Activated CD8-positive, alpha-beta memory T cell treated with anti-CD3 and anti-CD28 coated beads, Interleukin-2, amount 10 ng/mL, durations not matched to agents 7 days and 5 days (primary cell): ENCODE measurements around the gene FBL. TPM values are rescaled to one million over a fixed set of nuclear protein-coding genes. Genes with fewer than 3 reads are reported as not detected.
"Not testable (repeated sequence)": the region's sequence is repeated elsewhere in the genome, so short reads cannot be mapped to it uniquely, and the experiment has no call there.

Experiments
- ATAC-seq: fragments of 150-1000 bp; cut with Tn5 transposase; one replicate; pipeline ENCODE4 v1.10.0; 2021; ENCODE audit warnings: moderate library complexity
- CTCF ChIA-PET: fragments of 350-600 bp; sonication (Branson Sonifier 250); formaldehyde crosslinking; loops from one replicate; lab custom pipeline; 2021; ENCODE audit warnings: antibody characterized with exemption; lab: Charles Lee
- DNase-seq: peaks from one replicate; pipeline ENCODE4 v3.0.0-alpha.2; 2020
- H3K27ac Mint-ChIP-seq: one replicate; pipeline ENCODE4 v1.8.0; 2021; ENCODE audit warnings: mild to moderate bottlenecking, mixed read lengths
- H3K27me3 Mint-ChIP-seq: one replicate; pipeline ENCODE4 v1.8.0; 2021; ENCODE audit warnings: mixed read lengths
- H3K36me3 Mint-ChIP-seq: one replicate; pipeline ENCODE4 v1.8.0; 2021; ENCODE audit warnings: mild to moderate bottlenecking, mixed read lengths
- H3K4me1 Mint-ChIP-seq: one replicate; pipeline ENCODE4 v1.8.0; 2021; ENCODE audit warnings: mixed read lengths
- H3K4me3 Mint-ChIP-seq: one replicate; pipeline ENCODE4 v1.8.0; 2021; ENCODE audit warnings: mild to moderate bottlenecking, moderate library complexity, mixed read lengths
- H3K9me3 Mint-ChIP-seq: one replicate; pipeline ENCODE4 v1.8.0; 2022; ENCODE audit warnings: low read depth, mixed read lengths
- total RNA-seq, 2 experiments: library from RNA; stranded (reverse); gene quantifications; one replicate each; pipeline ENCODE4 v1.2.3, GENCODE V29; 2021

FBL gene
- total RNA-seq = 100 to 1,000 TPM; 374 to 453 TPM

GRCh38 chr19:39845933-39846677 is at the start of gene FBL:
Gene FBL, minus strand, starts transcription at chr19:39846379. Its CDS starts 79 bp downstream, at chr19:39846300.
- Mint-ChIP-seq H3K36me3 (peaks cover 3% of the 10 kb centered on the region), H3K27ac (peak within 1 kb of the TSS; percentile 90), H3K9me3 (no peaks in the 10 kb centered on the region), H3K4me3 (peak within 1 kb of the TSS; percentile 88), H3K27me3 (no peaks in the 10 kb centered on the region), H3K4me1 (peaks cover 44% of the 10 kb centered on the region)
- ATAC-seq (peak; percentile 90), DNase-seq (peak; percentile 98)
- CTCF ChIA-PET = interaction anchor here (1.0 to 7.2 kb wide), 10 partner anchors 10 to 371 kb away, joined by 3 to 150 read pairs (median 8); partner anchors contain the start of genes DYRK1B and PSMC4

- DNase-seq, H3K4me3 Mint-ChIP-seq, H3K36me3 Mint-ChIP-seq, H3K9me3 Mint-ChIP-seq, H3K4me1 Mint-ChIP-seq, H3K27me3 Mint-ChIP-seq, ATAC-seq, H3K27ac Mint-ChIP-seq: not testable (repeated sequence)
- CTCF ChIA-PET = interaction anchor here (1.1 kb wide), 1 partner anchor 75 kb away, joined by 4 read pairs; the partner anchor contains the start of gene PSMC4
Observed at GRCh38 chr19:39895096-39895495, 48.9 kb upstream of the FBL start.

- CTCF ChIA-PET = interaction anchor here (1.1 kb wide), 1 partner anchor 76 kb away, joined by 4 read pairs; the partner anchor contains the start of gene PSMC4
- not testable (repeated sequence) for DNase-seq
Observed at GRCh38 chr19:39894236-39894606, 48.0 kb upstream of the FBL start.

GRCh38 chr19:39893366-39894235 is 47.4 kb upstream of the FBL start:
- H3K36me3 Mint-ChIP-seq, H3K27ac Mint-ChIP-seq, H3K4me1 Mint-ChIP-seq, ATAC-seq, H3K9me3 Mint-ChIP-seq, H3K4me3 Mint-ChIP-seq, CTCF ChIA-PET, DNase-seq, H3K27me3 Mint-ChIP-seq: not testable (repeated sequence)

More at GRCh38 chr19:39894236-39894606, 48.0 kb upstream of the FBL start:
- not testable (repeated sequence) for H3K9me3 Mint-ChIP-seq, H3K27ac Mint-ChIP-seq, H3K27me3 Mint-ChIP-seq, H3K4me3 Mint-ChIP-seq, H3K4me1 Mint-ChIP-seq, ATAC-seq, H3K36me3 Mint-ChIP-seq

- ATAC-seq, H3K9me3 Mint-ChIP-seq, DNase-seq, H3K4me3 Mint-ChIP-seq, H3K4me1 Mint-ChIP-seq, H3K27ac Mint-ChIP-seq, CTCF ChIA-PET, H3K27me3 Mint-ChIP-seq, H3K36me3 Mint-ChIP-seq: not testable (repeated sequence)
Observed at GRCh38 chr19:39892506-39892902, 46.3 kb upstream of the FBL start.

- H3K27ac Mint-ChIP-seq, H3K9me3 Mint-ChIP-seq, H3K27me3 Mint-ChIP-seq, H3K4me1 Mint-ChIP-seq, DNase-seq, CTCF ChIA-PET, ATAC-seq, H3K4me3 Mint-ChIP-seq, H3K36me3 Mint-ChIP-seq: not testable (repeated sequence)
Observed at GRCh38 chr19:39891660-39892505, 45.7 kb upstream of the FBL start.

- Mint-ChIP-seq H3K36me3 (no peaks in the 10 kb centered on the region), H3K27me3 (no peaks in the 10 kb centered on the region), H3K4me1 (no peaks in the 10 kb centered on the region), H3K27ac (no peak overlapping the region), H3K4me3 (no peak overlapping the region), H3K9me3 (no peaks in the 10 kb centered on the region)
- CTCF ChIA-PET = interaction anchor here (1.7 kb wide), 1 partner anchor 81 kb away, joined by 3 read pairs; no protein-coding TSS in a partner anchor
- DNase-seq (no peak), ATAC-seq (no peak)
Observed at GRCh38 chr19:39890755-39891551, 44.8 kb upstream of the FBL start.

- not testable (repeated sequence) for H3K27ac Mint-ChIP-seq, H3K9me3 Mint-ChIP-seq, H3K27me3 Mint-ChIP-seq, H3K36me3 Mint-ChIP-seq, H3K4me3 Mint-ChIP-seq, DNase-seq, ATAC-seq, H3K4me1 Mint-ChIP-seq
- CTCF ChIA-PET = interaction anchor here (1.7 kb wide), 1 partner anchor 82 kb away, joined by 3 read pairs; no protein-coding TSS in a partner anchor
Observed at GRCh38 chr19:39889872-39890754, 43.9 kb upstream of the FBL start.

- CTCF ChIA-PET, H3K4me3 Mint-ChIP-seq, DNase-seq, H3K9me3 Mint-ChIP-seq, ATAC-seq, H3K27me3 Mint-ChIP-seq, H3K27ac Mint-ChIP-seq, H3K4me1 Mint-ChIP-seq, H3K36me3 Mint-ChIP-seq: not testable (repeated sequence)
Observed at GRCh38 chr19:39887456-39887951, 41.3 kb upstream of the FBL start.

GRCh38 chr19:39885821-39886554 is 39.8 kb upstream of the FBL start:
- H3K4me3 Mint-ChIP-seq, H3K4me1 Mint-ChIP-seq, CTCF ChIA-PET, H3K9me3 Mint-ChIP-seq, ATAC-seq, H3K36me3 Mint-ChIP-seq, H3K27ac Mint-ChIP-seq, H3K27me3 Mint-ChIP-seq, DNase-seq: not testable (repeated sequence)

- H3K4me3 Mint-ChIP-seq, H3K27ac Mint-ChIP-seq, DNase-seq, H3K36me3 Mint-ChIP-seq, ATAC-seq, H3K4me1 Mint-ChIP-seq, H3K9me3 Mint-ChIP-seq, H3K27me3 Mint-ChIP-seq, CTCF ChIA-PET: not testable (repeated sequence)
Observed at GRCh38 chr19:39884721-39885120, 38.5 kb upstream of the FBL start.
